ENCODE measurements around the gene GALK1. TPM values are rescaled to one million over a fixed set of nuclear protein-coding genes. Genes with fewer than 3 reads are reported as not detected.

The GALK1 gene
- total and polyA plus RNA-seq, 9 of the 15 experiments (the other 6 are each of a cell fraction or from before 2014, with no cell fraction given) = 0.45 to 51.6 (median 17.4) TPM

GRCh38 chr17:75783803-75784472 lies 18.9 kb upstream of the GALK1 start (continued):
- TF ChIP-seq MGA (IDR thresholded peaks at IDR 0.05) = peak; percentile 77

Data from K562 (cell line).